Neuronal stem cell (in vitro differentiated cells): Measurements from ENCODE around the gene CHMP4A. TPM values are rescaled to one million over a fixed set of nuclear protein-coding genes. Genes with fewer than 3 reads are reported as not detected.

ENCODE experiments used
- small RNA-seq: library from polyadenylated mRNA; stranded (forward); fragments of <200 nt; extraction: miRNeasy Mini kit (QIAGEN cat#:217004); gene quantifications from one replicate; pipeline ENCODE3, GENCODE V24; 2013; ENCODE audit not compliant: insufficient read depth

CHMP4A gene

Small RNA genes within 50 kb of the gene (small RNA-seq; reads per million reads assigned to genes)
- gene AL136295.4 (not detected), gene CHMP4A (not detected), gene IPO4 (1.2 reads per million), gene IRF9 (not detected), gene MDP1 (not detected)
